Kidney epithelial cell (primary cell): ENCODE results near the gene M1AP. TPM values are rescaled to one million over a fixed set of nuclear protein-coding genes. Genes with fewer than 3 reads are reported as not detected.

Source experiments
- DNase-seq: peaks from one replicate; pipeline ENCODE4 v3.0.0-alpha.2; 2010; ENCODE audit warnings: low read depth
- H3K27me3 ChIP-seq: 2 replicates; pipeline ENCODE4 v1.6.0; 2011; ENCODE audit warnings: low read length; ENCODE audit not compliant: control insufficient read depth, insufficient read depth
- H3K36me3 ChIP-seq: 2 replicates; pipeline ENCODE4 v1.5.1; 2011; ENCODE audit warnings: low read length; ENCODE audit not compliant: control insufficient read depth, insufficient read depth
- H3K4me3 ChIP-seq: 2 replicates; pipeline ENCODE4 v1.5.1; 2011; ENCODE audit warnings: low read depth, mild to moderate bottlenecking, control low read depth, low read length
- total RNA-seq: library from RNA; depleted of rRNA; stranded (reverse); fragments of >200 nt; gene quantifications from 2 replicates; pipeline ENCODE4 v1.2.3, GENCODE V29; 2015
- TF ChIP-seq, protein P1 (sequence below): IDR thresholded peaks from 2 replicates; pipeline ENCODE4 v1.5.1; 2011; ENCODE audit warnings: mild to moderate bottlenecking, moderate library complexity, low read length, control low read depth, inconsistent platforms; ENCODE audit not compliant: insufficient read depth, poor library complexity, severe bottlenecking

The M1AP gene
- total RNA-seq, 1 donor from 2014 or later, result 1.3 TPM

DNA sequence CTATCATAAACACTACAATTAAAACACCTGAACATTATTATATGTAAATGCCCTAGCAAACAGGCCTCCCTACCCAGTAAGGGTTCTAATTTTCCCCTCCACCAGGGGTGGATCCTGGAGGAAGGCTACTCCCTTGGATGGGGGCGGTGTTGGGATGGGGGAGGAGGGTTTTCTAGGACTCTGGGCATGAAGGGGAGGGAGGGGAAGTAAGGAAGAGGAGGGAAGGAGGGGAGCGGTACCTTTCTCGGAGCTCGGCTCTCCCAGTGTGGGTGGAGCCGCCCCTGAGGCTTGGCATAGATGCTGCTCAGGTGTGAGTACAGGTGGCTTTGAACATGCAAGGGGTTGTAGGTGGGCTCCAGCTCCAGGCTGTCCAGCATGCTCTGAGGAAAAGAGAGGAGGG lies 88.2 kb downstream of the M1AP start:
- H3K36me3 ChIP-seq, result no peaks in the 10 kb centered on the region
- TF ChIP-seq, protein P1, sequence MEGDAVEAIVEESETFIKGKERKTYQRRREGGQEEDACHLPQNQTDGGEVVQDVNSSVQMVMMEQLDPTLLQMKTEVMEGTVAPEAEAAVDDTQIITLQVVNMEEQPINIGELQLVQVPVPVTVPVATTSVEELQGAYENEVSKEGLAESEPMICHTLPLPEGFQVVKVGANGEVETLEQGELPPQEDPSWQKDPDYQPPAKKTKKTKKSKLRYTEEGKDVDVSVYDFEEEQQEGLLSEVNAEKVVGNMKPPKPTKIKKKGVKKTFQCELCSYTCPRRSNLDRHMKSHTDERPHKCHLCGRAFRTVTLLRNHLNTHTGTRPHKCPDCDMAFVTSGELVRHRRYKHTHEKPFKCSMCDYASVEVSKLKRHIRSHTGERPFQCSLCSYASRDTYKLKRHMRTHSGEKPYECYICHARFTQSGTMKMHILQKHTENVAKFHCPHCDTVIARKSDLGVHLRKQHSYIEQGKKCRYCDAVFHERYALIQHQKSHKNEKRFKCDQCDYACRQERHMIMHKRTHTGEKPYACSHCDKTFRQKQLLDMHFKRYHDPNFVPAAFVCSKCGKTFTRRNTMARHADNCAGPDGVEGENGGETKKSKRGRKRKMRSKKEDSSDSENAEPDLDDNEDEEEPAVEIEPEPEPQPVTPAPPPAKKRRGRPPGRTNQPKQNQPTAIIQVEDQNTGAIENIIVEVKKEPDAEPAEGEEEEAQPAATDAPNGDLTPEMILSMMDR, result no peak

DNA sequence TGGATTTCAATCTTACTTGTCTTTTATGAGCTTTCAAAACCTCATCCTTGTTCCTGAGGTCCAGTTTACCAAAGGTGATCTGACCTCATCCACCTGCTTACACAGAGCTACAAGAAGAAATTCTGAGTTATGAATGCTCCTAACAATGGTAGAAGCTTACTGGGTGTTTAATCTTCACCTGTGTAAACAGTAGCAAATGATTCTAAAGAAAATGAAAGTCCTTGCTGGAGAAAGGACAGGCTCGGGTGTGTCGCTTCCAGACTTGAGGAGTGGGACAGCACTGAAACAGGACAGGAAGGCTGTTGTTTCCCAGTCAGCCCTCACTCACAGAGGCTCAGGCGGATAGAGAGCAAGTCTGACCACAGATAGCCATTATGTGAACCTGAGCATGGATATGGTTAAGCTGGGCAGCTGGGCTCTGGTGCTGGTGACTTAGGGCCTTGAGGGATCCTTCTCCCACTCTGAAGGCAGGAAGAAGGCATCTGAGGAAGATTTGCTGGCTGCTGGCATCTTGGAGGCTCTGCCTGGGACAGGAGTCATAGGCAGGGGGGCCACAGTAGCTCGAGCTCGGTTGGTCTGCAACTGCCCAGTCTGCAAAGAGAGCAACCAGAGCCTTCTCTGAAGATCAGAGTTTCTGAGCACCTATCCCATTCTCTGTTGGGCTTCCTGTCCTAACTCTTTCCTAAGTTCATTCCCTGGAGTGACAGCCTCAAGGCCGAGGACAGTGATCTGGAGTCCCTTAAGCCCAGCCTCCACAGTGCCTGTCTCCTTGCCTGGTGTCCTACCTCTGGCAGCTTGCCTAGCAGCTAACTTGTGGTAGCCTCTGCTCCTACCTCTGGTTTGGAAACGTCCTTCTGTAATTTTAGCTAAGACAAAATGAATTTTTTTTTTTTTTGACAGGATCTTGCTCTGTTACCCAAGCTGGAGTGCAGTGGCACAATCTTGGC lies 89.6 kb downstream of the M1AP start:
- DNase-seq, result no peak
- Histone ChIP-seq H3K36me3 (no peaks in the 10 kb centered on the region), H3K4me3 (no peak overlapping the region), H3K27me3 (no peaks in the 10 kb centered on the region)
- TF ChIP-seq, protein P1, result no peak

More for the DNA sequence above, 88.2 kb downstream of the M1AP start:
- no peak for DNase-seq
- no peaks in the 10 kb centered on the region for H3K27me3 ChIP-seq
- H3K4me3 ChIP-seq, result no peak overlapping the region

DNA sequence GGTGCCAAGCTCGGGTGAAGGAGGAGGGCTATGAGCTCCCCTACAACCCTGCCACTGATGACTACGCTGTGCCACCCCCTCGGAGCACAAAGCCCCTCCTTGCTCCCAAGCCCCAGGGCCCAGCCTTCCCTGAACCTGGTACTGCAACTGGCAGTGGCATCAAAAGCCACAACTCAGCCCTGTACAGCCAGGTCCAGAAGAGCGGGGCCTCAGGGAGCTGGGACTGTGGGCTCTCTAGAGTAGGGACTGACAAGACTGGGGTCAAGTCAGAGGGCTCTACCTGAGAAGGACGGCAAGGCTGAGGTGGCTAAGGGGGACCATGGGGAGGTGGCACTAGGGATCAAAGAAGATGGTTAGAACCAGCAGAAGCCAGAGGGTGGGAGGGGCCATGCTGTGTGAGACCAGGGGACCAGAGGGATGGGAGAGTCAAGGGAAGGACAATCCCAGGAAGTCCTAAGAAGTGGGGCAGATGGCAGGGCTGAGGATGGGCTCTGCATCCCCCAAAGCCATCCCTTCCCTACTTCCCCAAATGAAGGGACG lies 91.2 kb downstream of the M1AP start:
- TF ChIP-seq, protein P1, result no peak
- Histone ChIP-seq H3K36me3 (no peaks in the 10 kb centered on the region), H3K27me3 (no peaks in the 10 kb centered on the region), H3K4me3 (no peak overlapping the region)
- DNase-seq, result no peak

DNA sequence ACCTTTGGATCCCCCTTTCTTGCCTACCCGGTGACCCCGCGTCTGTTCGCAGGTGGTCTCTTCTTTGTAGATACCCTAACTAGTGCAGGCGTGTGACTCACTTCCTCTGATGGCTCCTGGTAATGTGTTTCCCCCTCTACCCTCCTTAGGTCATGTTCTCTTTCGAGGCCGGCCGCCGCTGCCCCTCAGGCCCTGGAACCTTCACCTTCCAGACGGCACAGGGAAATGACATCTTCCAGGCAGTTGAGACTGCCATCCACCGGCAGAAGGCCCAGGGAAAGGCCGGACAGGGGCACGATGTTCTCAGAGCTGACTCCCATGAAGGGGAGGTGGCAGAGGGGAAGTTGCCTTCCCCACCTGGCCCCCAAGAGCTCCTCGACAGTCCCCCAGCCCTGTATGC lies 92.0 kb downstream of the M1AP start:
- no peak overlapping the region for H3K4me3 ChIP-seq
- DNase-seq, result no peak
- TF ChIP-seq, protein P1, result no peak
- no peaks in the 10 kb centered on the region for H3K27me3 ChIP-seq
- H3K36me3 ChIP-seq, result no peaks in the 10 kb centered on the region

DNA sequence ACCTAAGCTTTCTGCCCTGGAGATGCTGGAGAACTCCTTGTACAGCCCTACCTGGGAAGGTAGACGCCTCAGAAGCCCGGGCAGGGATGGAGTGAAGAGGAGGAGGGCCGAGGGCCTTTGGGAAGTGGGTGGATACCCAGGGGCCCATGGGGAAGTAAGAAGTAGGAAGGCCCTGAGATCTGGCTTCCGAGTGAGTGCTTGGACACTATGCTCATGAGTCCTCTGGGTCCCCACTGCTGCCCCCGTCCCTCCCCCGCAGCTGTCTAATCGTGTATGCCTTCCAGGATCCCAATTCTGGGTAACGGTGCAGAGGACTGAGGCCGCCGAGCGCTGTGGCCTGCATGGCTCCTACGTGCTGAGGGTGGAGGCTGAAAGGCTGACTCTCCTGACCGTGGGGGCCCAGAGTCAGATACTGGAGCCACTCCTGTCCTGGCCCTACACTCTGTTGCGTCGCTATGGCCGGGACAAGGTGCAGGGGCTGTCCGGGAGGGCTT lies 92.5 kb downstream of the M1AP start:
- Histone ChIP-seq H3K36me3 (no peaks in the 10 kb centered on the region), H3K27me3 (no peaks in the 10 kb centered on the region), H3K4me3 (peak overlapping the region; percentile 80)
- TF ChIP-seq, protein P1, result no peak
- DNase-seq, result no peak
